Adipocyte (in vitro differentiated cells): ENCODE results near the gene SNORC.

Experiments used
- DNase-seq: peaks from one replicate; pipeline ENCODE4 v3.0.0-alpha.2; 2015; ENCODE audit warnings: low read depth
- H3K27me3 ChIP-seq: replicated peaks from 2 replicates; pipeline ENCODE4 v1.7.0; 2013; ENCODE audit warnings: mild to moderate bottlenecking, low read length, moderate library complexity; ENCODE audit not compliant: control insufficient read depth, insufficient read depth
- H3K36me3 ChIP-seq: 2 replicates; pipeline ENCODE4 v1.7.0; 2013; ENCODE audit warnings: low read length, mild to moderate bottlenecking, moderate library complexity; ENCODE audit not compliant: control insufficient read depth, insufficient read depth, severe bottlenecking
- H3K4me1 ChIP-seq: 2 replicates; pipeline ENCODE4 v1.7.0; 2013; ENCODE audit warnings: mild to moderate bottlenecking, low read length, moderate library complexity; ENCODE audit not compliant: control insufficient read depth, insufficient read depth
- H3K4me3 ChIP-seq: 2 replicates; pipeline ENCODE4 v1.7.0; 2013; ENCODE audit warnings: mild to moderate bottlenecking, low read length, moderate library complexity
- H3K9ac ChIP-seq: 2 replicates; pipeline ENCODE4 v1.7.0; 2013; ENCODE audit warnings: mild to moderate bottlenecking, low read length, moderate library complexity
- H3K9me3 ChIP-seq: 2 replicates; pipeline ENCODE4 v1.7.0; 2013; ENCODE audit warnings: mild to moderate bottlenecking, low read length, moderate library complexity; ENCODE audit not compliant: control insufficient read depth

Gene SNORC

DNA sequence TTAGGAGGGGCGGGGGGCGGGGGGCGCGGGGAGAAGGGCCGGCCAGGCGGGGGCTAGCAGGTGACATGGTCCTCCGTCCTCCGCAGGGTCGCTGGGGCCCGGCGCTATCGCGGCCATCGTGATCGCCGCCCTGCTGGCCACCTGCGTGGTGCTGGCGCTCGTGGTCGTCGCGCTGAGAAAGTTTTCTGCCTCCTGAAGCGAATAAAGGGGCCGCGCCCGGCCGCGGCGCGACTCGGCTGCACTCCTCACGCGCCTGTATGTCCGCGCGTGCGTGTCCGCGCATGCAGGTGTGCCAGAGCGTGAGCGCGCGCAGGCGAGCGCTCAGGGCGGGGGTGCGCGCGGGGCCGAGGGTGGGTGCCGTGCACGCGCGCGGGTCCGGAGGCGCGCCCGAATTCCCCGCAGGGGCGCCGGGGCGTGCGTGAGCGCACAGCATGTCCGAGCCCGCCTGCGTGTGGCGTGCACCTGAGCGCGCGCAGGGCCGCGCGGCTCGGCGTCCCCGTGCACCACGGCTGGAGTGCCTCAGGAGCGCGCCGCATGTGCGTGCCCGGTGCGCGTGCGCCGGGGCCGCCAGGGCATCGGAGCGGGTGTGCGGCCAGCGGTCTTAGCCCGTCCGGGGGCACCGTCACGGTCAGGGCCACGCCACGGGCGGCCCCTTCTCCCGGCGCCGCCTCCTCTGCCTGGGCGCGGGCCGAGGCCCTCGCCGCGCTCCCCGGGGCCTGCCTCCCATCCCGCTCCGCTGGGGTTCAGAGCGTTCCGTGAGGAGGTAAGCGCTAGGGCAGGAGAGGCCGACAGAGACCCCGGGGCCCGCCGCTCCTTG, 6.3 kb downstream of the SNORC start:
- no peaks in the 10 kb centered on the region for H3K4me1 ChIP-seq
- no peaks in the 10 kb centered on the region for H3K27me3 ChIP-seq
- no peaks in the 10 kb centered on the region for H3K9me3 ChIP-seq
- H3K36me3 ChIP-seq: no peaks in the 10 kb centered on the region
- peak; percentile 35 for DNase-seq
- no peak overlapping the region for H3K9ac ChIP-seq
- H3K4me3 ChIP-seq: peak overlapping the region; percentile 71

DNA sequence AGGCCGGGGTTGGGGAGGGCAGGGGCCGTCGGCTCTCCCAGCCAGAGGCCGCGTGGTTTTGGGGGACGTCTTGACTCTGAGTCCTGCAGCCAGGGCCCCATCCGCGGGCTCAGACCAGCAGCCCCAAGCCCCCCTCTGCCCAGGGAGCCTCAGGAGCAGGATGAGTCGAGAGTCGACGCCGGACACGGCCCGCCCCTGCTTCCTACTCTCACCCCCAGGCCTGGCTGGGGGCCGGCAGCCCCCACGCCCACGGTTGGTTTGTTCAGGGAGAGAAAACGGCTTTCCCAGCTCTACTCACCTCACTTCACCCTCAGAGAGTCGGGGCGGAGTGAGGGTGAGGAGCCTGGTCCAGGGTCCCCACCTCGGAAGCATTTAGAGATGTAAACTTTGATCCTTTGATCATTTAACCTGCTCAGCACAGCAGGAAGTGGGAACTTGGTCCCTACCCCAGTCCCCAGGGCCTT, 6.9 kb downstream of the SNORC start:
- Histone ChIP-seq H3K9ac (no peak overlapping the region), H3K36me3 (no peaks in the 10 kb centered on the region), H3K4me3 (no peak overlapping the region), H3K27me3 (no peaks in the 10 kb centered on the region), H3K9me3 (no peaks in the 10 kb centered on the region), H3K4me1 (no peaks in the 10 kb centered on the region)
- DNase-seq: no peak

DNA sequence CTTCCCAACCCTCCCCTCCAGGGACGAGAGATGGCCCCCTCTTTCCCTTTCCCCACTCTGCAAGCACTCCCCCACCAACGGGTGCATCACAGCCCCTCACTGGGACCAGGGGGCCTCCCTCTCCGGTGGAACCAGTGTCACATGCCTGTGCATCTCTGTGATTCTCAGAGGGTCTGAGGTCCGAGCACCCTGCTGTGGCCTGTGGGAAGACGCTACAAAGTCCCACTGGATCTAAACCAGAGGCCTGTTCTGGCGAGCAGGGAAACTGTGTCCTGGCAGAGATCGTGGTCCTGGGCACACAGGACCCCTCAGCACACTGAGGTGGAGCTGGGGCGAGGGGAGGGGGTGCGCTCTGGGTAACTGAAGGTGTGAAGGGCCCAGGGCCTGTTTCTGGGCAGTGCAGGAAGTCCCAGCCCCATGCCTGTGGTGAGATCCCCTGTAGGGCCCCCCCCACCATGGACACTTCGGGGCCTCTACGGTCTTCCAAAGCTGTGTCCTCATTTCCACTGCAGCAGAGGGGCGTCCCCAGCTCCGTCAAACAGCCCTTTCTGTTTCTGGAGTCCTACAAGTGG, 8.0 kb downstream of the SNORC start:
- H3K27me3 ChIP-seq: no peaks in the 10 kb centered on the region
- no peaks in the 10 kb centered on the region for H3K9me3 ChIP-seq
- H3K4me3 ChIP-seq: no peak overlapping the region
- H3K36me3 ChIP-seq: no peaks in the 10 kb centered on the region
- H3K4me1 ChIP-seq: no peaks in the 10 kb centered on the region
- no peak overlapping the region for H3K9ac ChIP-seq
- DNase-seq: no peak

DNA sequence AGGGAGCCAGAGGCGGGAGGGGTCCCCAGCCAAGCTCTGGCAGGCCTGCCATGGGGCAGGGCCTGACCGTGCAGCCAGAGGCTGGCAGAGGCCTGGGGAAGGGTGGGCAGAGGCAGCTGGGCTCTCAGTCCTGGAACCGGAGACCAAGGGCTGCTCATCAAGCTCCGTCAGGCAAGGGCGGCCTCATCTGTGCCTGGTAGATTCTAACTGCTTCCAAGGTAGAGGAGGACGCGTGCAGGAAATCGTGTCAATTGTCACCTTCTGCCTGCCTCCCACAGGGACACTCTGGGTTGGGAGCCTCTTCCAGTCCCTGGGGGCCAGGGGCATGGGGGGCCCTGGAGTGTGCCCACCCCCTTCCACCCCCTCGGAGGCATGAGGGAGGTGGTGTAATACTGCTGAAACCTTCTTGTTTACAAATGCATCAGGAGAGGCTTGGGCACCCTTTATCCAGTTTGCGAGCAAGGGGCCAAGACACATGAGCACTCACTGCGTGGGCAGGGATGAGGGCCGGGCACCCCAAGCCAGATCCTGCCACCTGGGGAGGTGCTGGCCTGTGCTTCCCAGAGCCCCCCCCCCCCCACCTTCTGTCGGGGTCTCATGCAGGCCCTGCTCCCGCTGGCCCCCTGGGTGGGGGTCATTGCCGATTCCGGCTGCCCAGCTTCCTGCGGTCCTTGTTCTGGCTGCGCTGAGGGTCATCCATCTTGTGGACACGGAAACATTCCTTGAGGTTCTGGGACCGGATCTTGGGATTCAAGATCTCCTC, 9.0 kb downstream of the SNORC start:
- no peaks in the 10 kb centered on the region for H3K4me1 ChIP-seq
- no peaks in the 10 kb centered on the region for H3K36me3 ChIP-seq
- no peak for DNase-seq
- H3K9ac ChIP-seq: no peak overlapping the region
- H3K27me3 ChIP-seq: no peaks in the 10 kb centered on the region
- H3K9me3 ChIP-seq: no peaks in the 10 kb centered on the region
- H3K4me3 ChIP-seq: no peak overlapping the region

DNA sequence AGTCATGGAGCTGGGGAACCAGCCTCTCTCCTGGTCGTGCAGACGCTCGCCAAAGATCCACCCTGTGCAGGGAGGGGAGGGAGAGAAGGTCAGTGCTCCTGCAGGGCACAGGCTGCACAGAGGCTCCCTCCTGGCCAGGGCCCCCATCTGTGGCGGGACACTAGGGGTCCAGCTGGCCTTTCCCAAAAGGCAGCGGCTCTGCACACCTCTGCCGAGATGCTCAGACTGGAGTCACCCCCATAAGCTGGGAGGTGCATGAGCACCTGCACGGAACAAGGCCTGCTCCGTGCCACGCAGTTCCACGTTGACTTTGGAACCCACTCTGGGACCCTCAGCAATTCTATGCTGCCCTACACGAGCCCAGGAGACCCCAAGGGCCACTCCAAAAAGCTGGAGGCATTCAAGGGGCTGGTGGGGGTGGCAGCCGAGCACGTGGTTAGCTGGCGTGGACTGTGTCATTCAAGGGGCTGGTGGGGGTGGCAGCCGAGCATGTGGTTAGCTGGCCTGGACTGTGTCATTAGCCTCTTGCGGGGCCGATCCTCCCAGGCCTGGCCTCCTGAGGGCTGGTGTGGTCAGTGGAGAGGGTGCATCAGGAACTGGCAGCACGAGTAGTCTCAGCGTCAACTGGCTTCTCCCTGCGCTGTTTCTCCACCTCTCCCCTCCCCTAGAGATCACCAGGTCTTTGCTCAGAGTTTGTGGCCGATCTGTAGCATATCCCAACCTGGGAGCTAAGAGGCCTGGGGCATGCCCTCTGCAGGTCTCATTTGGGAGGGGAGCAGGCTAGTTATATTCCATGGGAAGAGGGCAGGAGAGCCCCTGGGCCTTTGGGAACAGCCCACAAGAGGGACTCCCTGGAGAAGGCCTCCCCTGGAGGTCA, 9.8 kb downstream of the SNORC start:
- H3K36me3 ChIP-seq: no peaks in the 10 kb centered on the region
- no peaks in the 10 kb centered on the region for H3K4me1 ChIP-seq
- H3K4me3 ChIP-seq: no peak overlapping the region
- H3K27me3 ChIP-seq: peaks cover under 1% of the 10 kb centered on the region
- DNase-seq: no peak
- H3K9ac ChIP-seq: no peak overlapping the region
- no peaks in the 10 kb centered on the region for H3K9me3 ChIP-seq

DNA sequence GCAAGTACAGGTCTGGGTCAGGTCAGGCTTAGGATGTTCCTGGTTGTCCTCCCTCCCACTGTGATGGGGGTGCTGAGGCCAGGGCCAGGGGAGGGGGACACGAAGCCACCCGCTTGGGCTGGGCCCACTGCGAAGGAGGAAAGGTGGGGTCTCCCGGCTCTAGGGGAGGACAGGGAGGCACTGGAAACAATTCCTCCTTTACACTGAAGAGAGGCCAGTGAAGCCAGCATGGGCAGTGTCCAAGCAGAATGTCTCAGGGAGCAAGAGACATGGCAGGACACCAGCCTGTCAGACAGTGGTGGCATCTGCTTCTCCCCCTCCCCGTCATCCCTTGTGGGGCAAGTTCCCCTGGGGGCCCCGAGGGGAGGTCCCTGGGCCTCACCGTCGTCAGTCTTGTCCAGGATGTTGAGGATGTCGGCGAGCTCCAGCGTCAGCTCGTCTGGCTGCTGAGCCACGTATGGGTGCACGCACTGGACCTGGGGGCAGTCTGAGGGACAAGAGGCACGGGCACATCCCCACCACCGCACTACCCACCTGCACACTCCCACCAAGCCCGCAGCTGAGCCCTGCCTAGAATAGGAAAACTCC, 10.8 kb downstream of the SNORC start:
- H3K9me3 ChIP-seq: no peaks in the 10 kb centered on the region
- peaks cover 11% of the 10 kb centered on the region for H3K27me3 ChIP-seq
- no peak overlapping the region for H3K4me3 ChIP-seq
- no peaks in the 10 kb centered on the region for H3K4me1 ChIP-seq
- no peaks in the 10 kb centered on the region for H3K36me3 ChIP-seq
- H3K9ac ChIP-seq: no peak overlapping the region
- DNase-seq: no peak

DNA sequence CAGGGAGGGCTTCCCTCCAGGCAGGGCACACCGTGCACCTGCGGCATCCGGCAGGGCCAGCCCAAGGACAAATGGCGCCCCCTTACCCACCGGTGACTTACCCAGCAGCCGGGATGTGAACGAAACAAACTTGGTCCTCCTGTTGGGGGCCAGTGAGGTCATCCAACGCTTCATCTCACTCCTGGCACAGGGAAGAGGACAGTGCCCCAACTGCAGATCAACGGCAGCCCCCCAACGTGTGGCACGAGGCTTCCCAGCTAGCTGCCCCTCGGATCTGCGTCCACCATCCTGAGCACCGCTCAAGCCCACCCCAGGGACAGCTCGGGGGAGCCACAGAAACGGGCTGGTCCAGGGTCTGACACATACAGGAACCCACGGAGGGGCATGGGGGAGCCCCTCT, 12.0 kb downstream of the SNORC start:
- Histone ChIP-seq H3K27me3 (peaks cover 14% of the 10 kb centered on the region), H3K9me3 (no peaks in the 10 kb centered on the region), H3K9ac (no peak overlapping the region), H3K36me3 (no peaks in the 10 kb centered on the region), H3K4me3 (no peak overlapping the region), H3K4me1 (no peaks in the 10 kb centered on the region)
- DNase-seq: no peak

DNA sequence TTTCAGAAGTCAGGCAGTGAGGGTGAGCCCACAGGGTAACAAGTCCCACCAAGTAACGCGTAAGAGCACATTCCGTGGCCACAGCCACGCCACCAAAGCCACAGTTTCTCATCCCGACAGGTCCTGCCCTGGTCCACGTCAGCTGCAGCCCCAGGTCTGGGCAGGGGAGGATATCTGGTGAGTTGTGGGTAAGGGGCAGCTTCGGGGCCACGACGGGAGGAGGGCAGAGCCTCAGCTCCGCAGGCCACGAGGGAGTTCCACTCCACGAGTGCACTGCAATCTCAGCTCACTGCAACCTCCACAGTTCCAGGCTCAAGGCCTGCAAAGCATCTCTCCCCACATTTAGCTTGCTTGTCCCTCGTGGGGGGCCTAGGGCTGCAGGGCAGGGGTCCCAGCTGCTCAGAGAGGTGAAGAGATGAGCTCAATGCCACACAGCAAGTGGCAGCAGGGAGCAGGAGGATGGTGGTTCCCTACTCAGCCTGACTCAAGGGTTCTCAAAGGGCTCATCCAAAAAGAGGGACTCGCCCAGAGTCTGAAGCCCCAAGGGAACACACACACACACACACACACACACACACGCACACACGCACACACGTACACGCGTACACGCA, 12.5 kb downstream of the SNORC start:
- Histone ChIP-seq H3K36me3 (no peaks in the 10 kb centered on the region), H3K4me3 (no peak overlapping the region), H3K27me3 (peaks cover 14% of the 10 kb centered on the region), H3K4me1 (no peaks in the 10 kb centered on the region), H3K9me3 (no peaks in the 10 kb centered on the region), H3K9ac (no peak overlapping the region)
- DNase-seq: no peak

DNA sequence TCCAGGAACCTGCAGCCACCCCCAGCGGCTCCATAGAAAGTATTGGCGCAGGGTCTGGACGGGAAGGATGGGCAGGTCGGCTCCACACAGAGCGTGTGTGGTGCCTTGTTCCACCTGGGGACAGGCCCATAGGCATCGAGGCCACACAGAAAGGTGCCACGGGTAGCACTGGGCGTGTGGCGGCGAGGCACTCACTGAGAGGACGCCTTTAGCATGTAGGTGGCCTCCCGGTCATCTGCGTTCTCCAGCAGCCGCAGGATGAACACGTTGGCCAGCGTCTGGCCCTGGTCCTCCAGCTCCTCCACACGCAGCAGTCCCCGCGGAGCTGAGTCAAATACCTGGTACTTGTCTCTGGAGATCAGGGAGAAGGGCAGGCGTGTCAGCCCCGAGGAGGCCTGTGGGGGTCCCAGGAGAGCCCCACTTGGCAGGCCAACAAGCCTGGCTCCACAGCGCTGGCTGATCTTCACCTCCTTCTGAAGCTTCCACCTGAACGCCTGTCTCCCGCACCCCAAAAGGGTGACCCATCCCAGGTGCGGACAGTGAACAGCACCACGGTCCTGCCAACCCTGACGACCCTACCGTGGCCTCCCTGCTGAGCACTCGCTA, 13.2 kb downstream of the SNORC start:
- no peak overlapping the region for H3K4me3 ChIP-seq
- DNase-seq: no peak
- no peaks in the 10 kb centered on the region for H3K9me3 ChIP-seq
- H3K27me3 ChIP-seq: peaks cover 14% of the 10 kb centered on the region
- H3K4me1 ChIP-seq: no peaks in the 10 kb centered on the region
- H3K36me3 ChIP-seq: no peaks in the 10 kb centered on the region
- no peak overlapping the region for H3K9ac ChIP-seq

DNA sequence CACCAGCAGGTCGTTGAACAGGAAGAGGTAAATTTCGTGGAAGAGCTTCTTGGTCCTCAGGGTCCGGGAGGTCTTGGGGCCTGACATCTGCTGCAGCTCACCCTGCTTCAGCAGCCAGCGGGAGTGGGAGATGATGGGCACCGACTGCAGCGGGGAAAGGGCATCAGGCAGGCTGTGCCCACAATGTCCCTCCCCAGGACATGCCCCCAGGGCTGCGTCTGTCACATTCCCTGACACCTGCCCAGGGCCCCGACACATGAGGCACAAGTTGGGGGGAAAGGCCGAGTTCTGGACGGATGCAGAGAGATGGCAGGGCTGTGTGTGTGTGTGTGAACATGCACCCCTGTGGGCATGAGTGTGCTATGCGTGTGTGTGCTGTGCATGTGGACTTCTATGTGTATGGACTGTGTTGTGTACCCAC, 13.9 kb downstream of the SNORC start:
- Histone ChIP-seq H3K36me3 (no peaks in the 10 kb centered on the region), H3K9ac (no peak overlapping the region), H3K9me3 (no peaks in the 10 kb centered on the region), H3K27me3 (peaks cover 14% of the 10 kb centered on the region), H3K4me1 (no peaks in the 10 kb centered on the region), H3K4me3 (no peak overlapping the region)
- no peak for DNase-seq
